Measurements from ENCODE around the gene ZNF175.

GRCh38 chr19:51590441-51590840, 19.4 kb downstream of the ZNF175 start:
- TF ChIP-seq CTCF (IDR thresholded peaks at IDR 0.05; ENCODE audit: low read depth, low read length, poor library complexity, severe bottlenecking) (no peak), EZH2phosphoT487 (IDR thresholded peaks at IDR 0.05; ENCODE audit: borderline replicate concordance, low read length) (no peak)
